Glutamatergic neuron (in vitro differentiated cells): Measurements from ENCODE around the gene XYLT1. TPM values are rescaled to one million over a fixed set of nuclear protein-coding genes. Genes with fewer than 3 reads are reported as not detected.

Source experiments
- DNase-seq: peaks from one replicate; pipeline ENCODE4 v3.0.0; 2022
- H3K27ac Mint-ChIP-seq: one replicate; pipeline ENCODE4 v1.8.0; 2020; ENCODE audit warnings: mild to moderate bottlenecking, mixed read lengths, inconsistent platforms; ENCODE audit not compliant: unreplicated experiment
- H3K27me3 Mint-ChIP-seq: one replicate; pipeline ENCODE4 v1.8.0; 2020; ENCODE audit warnings: mild to moderate bottlenecking, moderate library complexity, mixed read lengths, inconsistent platforms; ENCODE audit not compliant: unreplicated experiment
- H3K36me3 Mint-ChIP-seq: one replicate; pipeline ENCODE4 v1.8.0; 2020; ENCODE audit warnings: mild to moderate bottlenecking, mixed read lengths, inconsistent platforms; ENCODE audit not compliant: unreplicated experiment
- H3K4me1 Mint-ChIP-seq: one replicate; pipeline ENCODE4 v1.8.0; 2020; ENCODE audit warnings: mild to moderate bottlenecking, low read depth, mixed read lengths, inconsistent platforms; ENCODE audit not compliant: unreplicated experiment
- H3K4me3 Mint-ChIP-seq: one replicate; pipeline ENCODE4 v1.8.0; 2020; ENCODE audit warnings: mild to moderate bottlenecking, mixed read lengths, inconsistent platforms; ENCODE audit not compliant: unreplicated experiment
- H3K9me3 Mint-ChIP-seq: one replicate; pipeline ENCODE4 v1.8.0; 2020; ENCODE audit warnings: mild to moderate bottlenecking, moderate library complexity, mixed read lengths, inconsistent platforms; ENCODE audit not compliant: unreplicated experiment
- total RNA-seq: library from RNA; stranded (reverse); fragmentation: NEBNext Ultra II Directional; extraction: Animal tissue kit (Norgen Biotek cat#: 25700); gene quantifications from one replicate; pipeline ENCODE4 v1.2.1, GENCODE V29; 2021; ENCODE audit not compliant: unreplicated experiment
- TF ChIP-seq, protein P1 (sequence below): fragments of 200-600 bp; sonication (generic); IDR thresholded peaks from one replicate; pipeline ENCODE4 v1.5.0; 2021; ENCODE audit not compliant: partially characterized antibody, unreplicated experiment

XYLT1 gene
- total RNA-seq, 1 donor from 2014 or later: 18.4 TPM

DNA sequence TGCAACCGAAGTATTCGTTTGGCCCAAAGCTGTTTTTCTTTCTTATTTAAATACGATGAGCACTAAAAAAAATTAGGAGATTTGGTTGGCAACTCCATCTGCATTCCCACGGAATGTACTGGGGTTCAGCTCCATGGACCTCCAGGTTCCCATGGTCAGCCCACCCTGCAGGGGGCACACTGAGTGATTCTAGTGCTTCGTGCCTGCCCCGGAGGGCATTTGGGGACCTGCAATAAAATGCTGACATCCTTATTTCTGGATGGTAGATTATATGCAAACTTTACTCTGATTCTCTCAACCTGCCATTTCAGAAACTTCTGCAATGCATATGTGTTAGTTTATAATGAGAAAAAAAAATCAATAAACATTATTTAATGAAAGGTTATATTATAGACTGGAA, 339.4 kb downstream of the XYLT1 start:
- Mint-ChIP-seq H3K9me3 (no peaks in the 10 kb centered on the region), H3K36me3 (peaks cover 15% of the 10 kb centered on the region), H3K4me3 (no peak overlapping the region), H3K27me3 (peaks cover 2% of the 10 kb centered on the region), H3K27ac (no peak overlapping the region), H3K4me1 (no peaks in the 10 kb centered on the region)
- no peak for DNase-seq
- TF ChIP-seq, protein P1, sequence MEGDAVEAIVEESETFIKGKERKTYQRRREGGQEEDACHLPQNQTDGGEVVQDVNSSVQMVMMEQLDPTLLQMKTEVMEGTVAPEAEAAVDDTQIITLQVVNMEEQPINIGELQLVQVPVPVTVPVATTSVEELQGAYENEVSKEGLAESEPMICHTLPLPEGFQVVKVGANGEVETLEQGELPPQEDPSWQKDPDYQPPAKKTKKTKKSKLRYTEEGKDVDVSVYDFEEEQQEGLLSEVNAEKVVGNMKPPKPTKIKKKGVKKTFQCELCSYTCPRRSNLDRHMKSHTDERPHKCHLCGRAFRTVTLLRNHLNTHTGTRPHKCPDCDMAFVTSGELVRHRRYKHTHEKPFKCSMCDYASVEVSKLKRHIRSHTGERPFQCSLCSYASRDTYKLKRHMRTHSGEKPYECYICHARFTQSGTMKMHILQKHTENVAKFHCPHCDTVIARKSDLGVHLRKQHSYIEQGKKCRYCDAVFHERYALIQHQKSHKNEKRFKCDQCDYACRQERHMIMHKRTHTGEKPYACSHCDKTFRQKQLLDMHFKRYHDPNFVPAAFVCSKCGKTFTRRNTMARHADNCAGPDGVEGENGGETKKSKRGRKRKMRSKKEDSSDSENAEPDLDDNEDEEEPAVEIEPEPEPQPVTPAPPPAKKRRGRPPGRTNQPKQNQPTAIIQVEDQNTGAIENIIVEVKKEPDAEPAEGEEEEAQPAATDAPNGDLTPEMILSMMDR: no peak

- H3K27me3 Mint-ChIP-seq: peaks cover 2% of the 10 kb centered on the region
- TF ChIP-seq, protein P1: no peak
- no peak overlapping the region for H3K4me3 Mint-ChIP-seq
- no peaks in the 10 kb centered on the region for H3K9me3 Mint-ChIP-seq
- no peak for DNase-seq
- no peaks in the 10 kb centered on the region for H3K4me1 Mint-ChIP-seq
- H3K36me3 Mint-ChIP-seq: peaks cover 15% of the 10 kb centered on the region
- no peak overlapping the region for H3K27ac Mint-ChIP-seq
Measured at GRCh38 chr16:17130733-17131132, 340.0 kb downstream of the XYLT1 start.

DNA sequence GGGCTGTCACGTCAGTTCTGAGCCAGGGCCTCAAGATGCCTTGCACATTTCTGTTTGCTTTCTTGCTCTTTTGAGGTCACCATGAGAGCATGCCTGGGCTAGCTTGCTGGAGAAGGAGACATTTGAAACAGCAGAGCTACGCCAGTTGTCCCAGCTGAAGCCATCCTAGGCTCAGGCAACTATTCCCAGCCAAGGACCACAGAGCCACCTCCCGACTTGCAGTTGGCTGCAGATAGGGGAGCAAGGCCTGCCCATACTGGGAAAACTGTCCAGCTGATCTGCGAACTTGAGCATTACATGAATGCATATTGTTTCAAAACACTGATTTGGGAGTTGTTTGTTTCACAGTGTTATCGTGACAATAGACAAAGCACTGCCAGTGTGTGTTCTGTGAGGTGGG, 340.8 kb downstream of the XYLT1 start:
- H3K36me3 Mint-ChIP-seq: peaks cover 15% of the 10 kb centered on the region
- peaks cover 2% of the 10 kb centered on the region for H3K27me3 Mint-ChIP-seq
- DNase-seq: no peak
- H3K9me3 Mint-ChIP-seq: no peaks in the 10 kb centered on the region
- H3K4me3 Mint-ChIP-seq: no peak overlapping the region
- H3K27ac Mint-ChIP-seq: no peak overlapping the region
- no peaks in the 10 kb centered on the region for H3K4me1 Mint-ChIP-seq
- TF ChIP-seq, protein P1: no peak

DNA sequence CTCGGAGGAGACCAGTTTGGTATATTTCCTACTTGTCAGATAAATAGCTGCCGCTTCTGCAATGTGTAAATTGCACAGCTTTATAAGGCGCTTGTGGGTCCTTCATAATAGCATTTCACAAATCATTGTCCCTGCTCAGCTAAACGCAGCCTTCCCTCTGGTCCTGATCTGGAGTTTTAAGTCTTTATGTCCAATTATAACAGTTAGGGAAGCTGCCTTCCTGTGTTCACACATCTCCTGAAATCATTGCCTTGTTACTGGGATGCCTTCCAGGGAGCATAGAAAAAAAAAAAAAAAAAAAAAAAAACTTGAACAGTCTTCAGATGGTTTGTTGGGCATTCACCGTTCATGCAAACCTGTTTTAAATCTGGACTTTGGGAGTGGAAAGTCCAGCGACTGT, 342.0 kb downstream of the XYLT1 start:
- Mint-ChIP-seq H3K4me1 (no peaks in the 10 kb centered on the region), H3K36me3 (peaks cover 19% of the 10 kb centered on the region), H3K27me3 (peaks cover 2% of the 10 kb centered on the region), H3K27ac (no peak overlapping the region), H3K9me3 (no peaks in the 10 kb centered on the region), H3K4me3 (no peak overlapping the region)
- no peak for DNase-seq
- TF ChIP-seq, protein P1: no peak

DNA sequence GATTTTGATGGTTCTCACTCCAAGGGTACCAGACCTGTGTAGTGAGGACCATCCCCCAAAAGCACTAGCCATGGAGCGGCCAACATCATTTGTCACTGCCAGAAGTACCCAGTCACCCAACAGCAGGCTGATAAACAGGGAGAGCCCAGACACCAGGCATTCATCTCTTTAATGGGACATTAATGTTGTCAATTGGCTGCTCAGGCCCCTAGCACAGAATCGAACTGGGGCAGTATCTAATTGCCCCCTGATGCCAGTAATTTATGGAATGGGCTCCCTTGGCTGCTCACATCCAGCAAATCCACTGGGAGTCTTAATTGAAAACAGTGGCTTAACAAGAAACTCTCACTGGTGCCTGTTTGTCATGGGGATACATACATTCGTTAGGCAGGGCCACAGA, 344.6 kb downstream of the XYLT1 start:
- H3K36me3 Mint-ChIP-seq: peaks cover 19% of the 10 kb centered on the region
- no peaks in the 10 kb centered on the region for H3K4me1 Mint-ChIP-seq
- no peak overlapping the region for H3K27ac Mint-ChIP-seq
- no peak for DNase-seq
- TF ChIP-seq, protein P1: no peak
- no peaks in the 10 kb centered on the region for H3K9me3 Mint-ChIP-seq
- no peak overlapping the region for H3K4me3 Mint-ChIP-seq
- H3K27me3 Mint-ChIP-seq: peaks cover 2% of the 10 kb centered on the region
